Kidney epithelial cell (primary cell): ENCODE measurements around the gene KIRREL3. TPM values are rescaled to one million over a fixed set of nuclear protein-coding genes. Genes with fewer than 3 reads are reported as not detected.

Experiments
- DNase-seq: peaks from one replicate; pipeline ENCODE4 v3.0.0-alpha.2; 2010; ENCODE audit warnings: low read depth
- H3K27me3 ChIP-seq: 2 replicates; pipeline ENCODE4 v1.6.0; 2011; ENCODE audit warnings: low read length; ENCODE audit not compliant: control insufficient read depth, insufficient read depth
- H3K36me3 ChIP-seq: 2 replicates; pipeline ENCODE4 v1.5.1; 2011; ENCODE audit warnings: low read length; ENCODE audit not compliant: control insufficient read depth, insufficient read depth
- H3K4me3 ChIP-seq: 2 replicates; pipeline ENCODE4 v1.5.1; 2011; ENCODE audit warnings: low read depth, mild to moderate bottlenecking, control low read depth, low read length
- total RNA-seq: library from RNA; depleted of rRNA; stranded (reverse); fragments of >200 nt; gene quantifications from 2 replicates; pipeline ENCODE4 v1.2.3, GENCODE V29; 2015
- TF ChIP-seq, protein P1 (sequence below): IDR thresholded peaks from 2 replicates; pipeline ENCODE4 v1.5.1; 2011; ENCODE audit warnings: mild to moderate bottlenecking, moderate library complexity, low read length, control low read depth, inconsistent platforms; ENCODE audit not compliant: insufficient read depth, poor library complexity, severe bottlenecking

Gene KIRREL3
- 1.3 and 1.4 TPM in 2 replicates for total RNA-seq

GRCh38 chr11:127000291-127000968, at the start of gene KIRREL3:
KIRREL3 (minus strand) TSS chr11:127000770.
- Histone ChIP-seq H3K36me3 (no peaks in the 10 kb centered on the region), H3K4me3 (peak within 1 kb of the TSS; percentile 66), H3K27me3 (no peaks in the 10 kb centered on the region)
- TF ChIP-seq, protein P1, sequence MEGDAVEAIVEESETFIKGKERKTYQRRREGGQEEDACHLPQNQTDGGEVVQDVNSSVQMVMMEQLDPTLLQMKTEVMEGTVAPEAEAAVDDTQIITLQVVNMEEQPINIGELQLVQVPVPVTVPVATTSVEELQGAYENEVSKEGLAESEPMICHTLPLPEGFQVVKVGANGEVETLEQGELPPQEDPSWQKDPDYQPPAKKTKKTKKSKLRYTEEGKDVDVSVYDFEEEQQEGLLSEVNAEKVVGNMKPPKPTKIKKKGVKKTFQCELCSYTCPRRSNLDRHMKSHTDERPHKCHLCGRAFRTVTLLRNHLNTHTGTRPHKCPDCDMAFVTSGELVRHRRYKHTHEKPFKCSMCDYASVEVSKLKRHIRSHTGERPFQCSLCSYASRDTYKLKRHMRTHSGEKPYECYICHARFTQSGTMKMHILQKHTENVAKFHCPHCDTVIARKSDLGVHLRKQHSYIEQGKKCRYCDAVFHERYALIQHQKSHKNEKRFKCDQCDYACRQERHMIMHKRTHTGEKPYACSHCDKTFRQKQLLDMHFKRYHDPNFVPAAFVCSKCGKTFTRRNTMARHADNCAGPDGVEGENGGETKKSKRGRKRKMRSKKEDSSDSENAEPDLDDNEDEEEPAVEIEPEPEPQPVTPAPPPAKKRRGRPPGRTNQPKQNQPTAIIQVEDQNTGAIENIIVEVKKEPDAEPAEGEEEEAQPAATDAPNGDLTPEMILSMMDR, result no peak
- no peak for DNase-seq

- TF ChIP-seq, protein P1, result no peak
- Histone ChIP-seq H3K27me3 (no peaks in the 10 kb centered on the region), H3K4me3 (no peak overlapping the region), H3K36me3 (no peaks in the 10 kb centered on the region)
- no peak for DNase-seq
Observed at GRCh38 chr11:127050186-127050585, 49.6 kb upstream of the KIRREL3 start.

DNA sequence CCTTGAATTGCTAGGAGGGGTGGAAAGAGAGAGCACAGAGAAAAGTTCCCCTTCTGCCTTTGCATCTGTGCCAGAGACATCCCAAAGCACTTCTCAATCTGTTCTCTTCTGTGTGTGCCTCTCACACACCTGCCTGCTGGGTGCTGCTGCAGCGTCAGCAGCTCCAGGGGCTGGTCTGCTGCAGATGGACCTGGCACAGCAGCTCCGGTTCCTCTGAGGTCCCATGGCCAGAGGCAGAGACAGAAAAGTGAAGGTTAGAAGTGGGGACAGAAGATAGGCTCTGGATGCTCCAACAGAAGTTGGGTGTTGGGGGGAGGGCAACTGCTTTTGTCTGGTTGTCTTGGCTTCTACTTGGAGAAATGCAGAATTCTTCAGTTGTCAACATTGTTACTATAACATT, 48.9 kb upstream of the KIRREL3 start:
- DNase-seq, result no peak
- no peaks in the 10 kb centered on the region for H3K36me3 ChIP-seq
- TF ChIP-seq, protein P1, result no peak
- no peaks in the 10 kb centered on the region for H3K27me3 ChIP-seq
- H3K4me3 ChIP-seq, result no peak overlapping the region

DNA sequence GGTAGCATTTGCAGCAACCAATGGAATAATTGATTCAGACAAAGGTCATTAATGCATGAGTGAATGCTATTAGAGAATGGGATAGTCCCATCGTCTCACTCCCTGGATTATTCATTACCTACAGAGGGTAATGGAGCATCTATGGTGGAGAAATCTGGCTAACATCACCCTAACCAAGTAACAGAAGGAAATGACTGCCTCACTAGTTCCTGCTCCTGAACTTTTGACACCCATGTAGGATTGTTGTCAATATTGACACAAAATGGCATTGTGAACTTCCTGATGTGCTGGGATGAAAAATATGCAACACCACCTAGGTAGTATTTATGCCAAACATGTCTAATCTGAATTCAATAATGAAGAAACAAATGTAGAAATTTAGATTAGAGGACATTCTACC, 44.0 kb upstream of the KIRREL3 start:
- H3K4me3 ChIP-seq, result no peak overlapping the region
- no peaks in the 10 kb centered on the region for H3K36me3 ChIP-seq
- TF ChIP-seq, protein P1, result no peak
- H3K27me3 ChIP-seq, result no peaks in the 10 kb centered on the region
- DNase-seq, result no peak

GRCh38 chr11:127042445-127042844, 41.9 kb upstream of the KIRREL3 start:
- Histone ChIP-seq H3K36me3 (no peaks in the 10 kb centered on the region), H3K4me3 (no peak overlapping the region), H3K27me3 (no peaks in the 10 kb centered on the region)
- no peak for DNase-seq
- TF ChIP-seq, protein P1, result no peak

DNA sequence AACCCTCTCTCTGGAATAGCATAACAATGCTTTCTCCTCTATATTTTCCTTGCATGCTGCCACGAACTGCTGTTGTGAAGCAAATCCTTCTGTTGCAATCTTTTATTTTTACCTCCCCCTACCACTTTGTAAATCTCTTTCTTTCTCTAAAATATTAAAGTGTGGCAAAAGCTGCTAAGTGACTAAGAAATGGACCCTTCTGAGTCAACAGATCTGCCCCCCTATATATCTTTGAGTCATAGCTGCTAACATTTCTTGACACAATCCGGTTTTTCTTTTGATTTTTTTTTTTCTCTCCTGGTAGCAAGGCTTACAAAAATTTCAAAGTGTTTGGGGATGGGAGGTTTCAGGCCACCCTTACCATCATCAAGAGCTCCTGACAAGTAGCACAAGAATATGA, 39.0 kb upstream of the KIRREL3 start:
- DNase-seq, result no peak
- Histone ChIP-seq H3K4me3 (no peak overlapping the region), H3K36me3 (no peaks in the 10 kb centered on the region), H3K27me3 (no peaks in the 10 kb centered on the region)
- TF ChIP-seq, protein P1, result no peak
